Measurements from ENCODE around the gene REG1B.
"Not testable (repeated sequence)": the region's sequence is repeated elsewhere in the genome, so short reads cannot be mapped to it uniquely, and the experiment has no call there.

Gene REG1B

DNA sequence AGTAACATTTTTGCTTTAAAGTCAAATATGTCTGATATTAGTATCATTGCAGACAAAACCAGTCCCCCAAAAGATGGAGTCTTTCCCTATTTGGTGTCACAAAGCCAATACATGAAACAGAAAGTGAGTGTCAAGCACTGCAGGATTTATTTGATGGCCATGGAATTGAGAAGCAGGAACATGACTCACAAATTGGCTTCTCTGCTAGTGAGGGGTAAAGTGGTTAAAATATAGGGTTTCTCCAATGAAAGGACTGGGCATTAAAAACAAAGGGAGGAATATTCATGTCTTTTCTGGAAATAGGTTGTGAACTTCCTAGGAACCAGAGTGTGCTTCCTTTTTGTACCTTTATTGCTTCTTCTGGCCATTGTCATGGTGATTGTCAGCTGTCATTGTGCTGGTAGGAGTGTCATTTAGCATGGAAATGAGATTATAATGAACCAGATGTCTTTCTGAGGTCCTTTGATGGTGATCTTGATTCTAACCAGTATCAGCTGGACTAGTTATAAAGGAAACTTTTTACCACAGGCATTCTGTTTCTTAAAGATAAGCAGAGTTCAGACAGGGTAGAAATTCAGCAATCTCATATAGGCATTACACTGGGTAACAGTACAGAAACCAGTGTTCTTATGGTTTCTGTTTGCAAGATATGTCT, 4.1 kb downstream of the REG1B start:
- DNase-seq, result no peak

DNA sequence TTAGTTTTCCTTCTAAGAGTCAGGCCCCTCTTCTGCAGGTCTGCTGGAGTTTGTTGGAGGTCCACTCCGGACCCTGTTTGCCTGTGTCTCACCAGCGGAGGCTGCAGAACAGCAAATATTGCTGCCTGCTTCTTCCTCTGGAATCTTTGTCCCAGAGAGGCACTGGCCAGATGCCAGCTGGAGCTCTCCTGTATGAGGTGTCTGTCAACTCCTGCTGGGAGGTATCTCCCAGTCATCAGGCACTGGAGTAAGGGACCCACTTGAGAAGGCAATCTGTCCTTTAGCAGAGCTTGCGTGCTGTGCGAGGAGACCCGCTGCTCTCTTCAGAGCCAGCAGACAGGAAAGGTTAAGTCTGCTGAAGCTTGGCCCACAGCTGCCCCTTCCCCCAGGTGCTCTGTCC, 4.8 kb downstream of the REG1B start:
- no peak for DNase-seq

DNA sequence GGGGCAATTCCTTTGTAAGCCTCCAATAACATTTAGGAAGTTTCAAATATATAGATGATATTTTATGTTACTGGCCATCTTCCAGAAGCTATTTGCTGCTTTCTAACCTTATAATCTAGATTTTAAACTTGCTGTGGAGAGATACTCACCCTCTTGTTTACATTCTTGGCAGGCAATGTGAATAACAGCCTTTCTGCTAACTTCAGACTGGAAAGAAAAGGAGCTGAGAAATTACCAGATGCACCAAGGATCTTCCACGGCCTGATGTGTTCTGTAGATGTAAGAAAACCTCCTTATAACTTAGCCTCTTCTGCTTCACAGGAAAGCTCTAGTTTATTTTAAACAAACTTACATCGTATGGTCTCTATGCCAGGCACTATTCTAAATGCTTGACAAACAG, 16.7 kb downstream of the REG1B start:
- no peak for DNase-seq

DNA sequence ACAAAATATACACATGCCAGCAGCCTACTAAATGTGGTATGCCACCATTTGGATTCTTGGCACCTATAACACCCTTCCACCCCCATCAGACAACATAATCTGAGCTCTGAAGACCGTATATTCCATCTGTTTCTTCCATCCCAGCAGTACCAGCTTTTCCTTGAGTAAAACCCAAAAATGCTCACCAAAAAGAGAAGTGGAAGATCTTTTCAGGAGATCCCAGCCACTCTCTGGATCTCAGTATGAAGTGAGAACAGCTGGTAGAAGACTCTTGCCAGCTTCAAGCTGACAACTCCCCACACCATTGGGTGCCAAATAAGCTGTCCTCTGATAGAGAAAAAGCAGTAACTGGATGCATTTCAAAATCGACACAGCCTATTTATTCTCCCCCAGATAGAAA, 22.6 kb downstream of the REG1B start:
- no peak for DNase-seq

DNA sequence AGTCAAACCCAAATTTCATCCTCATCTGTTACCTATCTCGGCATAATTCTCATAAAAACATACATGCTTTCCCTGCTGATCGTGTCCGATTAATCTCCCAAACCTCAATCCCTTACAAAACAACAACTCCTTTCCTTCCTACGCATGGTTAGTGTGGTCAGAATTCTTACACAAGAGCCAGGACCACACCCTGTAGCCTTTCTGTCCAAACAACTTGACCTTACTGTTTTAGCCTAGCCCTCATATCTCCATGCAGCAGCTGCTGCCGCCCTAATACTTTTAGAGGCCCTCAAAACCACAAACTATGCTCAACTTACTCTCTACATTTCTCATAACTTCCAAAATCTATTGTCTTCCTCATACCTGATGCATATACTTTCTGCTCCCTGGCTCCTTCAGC, 33.0 kb downstream of the REG1B start:
- DNase-seq, result not testable (repeated sequence)

DNA sequence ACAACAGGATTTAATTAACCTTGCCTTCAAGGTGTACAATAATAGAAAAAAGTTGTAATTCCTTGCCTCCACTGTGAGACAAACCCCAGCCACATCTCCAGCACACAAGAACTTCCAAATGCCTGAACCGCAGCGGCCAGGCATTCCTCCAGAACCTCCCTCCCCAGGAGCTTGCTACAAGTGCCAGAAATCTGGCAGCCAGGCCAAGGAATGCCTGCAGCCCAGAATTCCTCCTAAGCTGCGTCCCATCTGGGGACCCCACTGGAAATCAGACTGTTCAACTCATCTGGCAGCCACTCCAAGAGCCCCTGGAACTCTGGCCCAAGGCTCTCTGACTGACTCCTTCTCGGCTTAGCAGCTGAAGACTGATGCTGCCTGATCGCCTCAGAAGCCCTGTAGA, 34.3 kb downstream of the REG1B start:
- not testable (repeated sequence) for DNase-seq

DNA sequence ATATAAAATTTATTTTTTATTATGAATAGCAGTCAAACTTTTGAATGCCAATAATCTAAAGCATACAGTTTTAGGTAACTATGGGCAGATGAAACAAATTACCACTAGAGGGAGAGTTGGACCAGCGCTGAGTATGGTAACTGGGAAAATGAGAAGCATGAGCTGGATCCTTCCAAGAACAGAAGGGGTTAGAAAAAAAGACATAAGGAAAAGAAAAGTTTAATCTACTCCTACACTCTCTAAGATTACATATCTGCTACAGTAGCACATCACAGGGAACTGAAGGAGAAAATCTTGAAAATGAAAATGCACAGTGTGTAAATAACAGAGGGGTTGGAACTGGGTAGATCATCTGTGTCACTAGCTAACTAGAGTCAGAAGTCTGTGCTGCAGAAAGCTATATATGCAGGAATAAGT, 46.8 kb downstream of the REG1B start:
- DNase-seq, result no peak

DNA sequence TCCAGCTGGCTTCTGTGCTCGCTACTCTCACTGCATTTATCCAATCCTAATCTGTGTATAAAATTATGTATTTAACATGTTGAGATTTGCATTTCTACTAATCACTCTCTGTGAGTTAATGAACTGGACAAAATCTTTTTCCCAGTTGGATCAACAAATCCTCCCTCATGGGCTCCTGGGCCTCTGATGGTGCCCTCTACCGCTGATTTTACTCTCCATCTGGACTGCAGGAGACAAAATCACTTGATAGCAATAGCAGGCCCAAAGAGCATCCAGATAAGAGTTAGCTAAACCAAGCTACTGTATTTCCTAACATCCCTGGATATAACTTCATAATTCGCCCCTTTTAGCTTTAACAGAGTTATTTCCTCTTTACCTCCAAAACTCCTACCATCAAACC, 47.8 kb downstream of the REG1B start:
- no peak for DNase-seq

Measured in NCI-H2081 treated with DMSO at 0.1 percent for 48 hours (cell line).